ENCODE measurements around the gene FIBP. TPM values are rescaled to one million over a fixed set of nuclear protein-coding genes. Genes with fewer than 3 reads are reported as not detected.

FIBP gene
- total and polyA plus RNA-seq, 12 donors: 44.0 to 88.4 (median 49.9) TPM

DNA sequence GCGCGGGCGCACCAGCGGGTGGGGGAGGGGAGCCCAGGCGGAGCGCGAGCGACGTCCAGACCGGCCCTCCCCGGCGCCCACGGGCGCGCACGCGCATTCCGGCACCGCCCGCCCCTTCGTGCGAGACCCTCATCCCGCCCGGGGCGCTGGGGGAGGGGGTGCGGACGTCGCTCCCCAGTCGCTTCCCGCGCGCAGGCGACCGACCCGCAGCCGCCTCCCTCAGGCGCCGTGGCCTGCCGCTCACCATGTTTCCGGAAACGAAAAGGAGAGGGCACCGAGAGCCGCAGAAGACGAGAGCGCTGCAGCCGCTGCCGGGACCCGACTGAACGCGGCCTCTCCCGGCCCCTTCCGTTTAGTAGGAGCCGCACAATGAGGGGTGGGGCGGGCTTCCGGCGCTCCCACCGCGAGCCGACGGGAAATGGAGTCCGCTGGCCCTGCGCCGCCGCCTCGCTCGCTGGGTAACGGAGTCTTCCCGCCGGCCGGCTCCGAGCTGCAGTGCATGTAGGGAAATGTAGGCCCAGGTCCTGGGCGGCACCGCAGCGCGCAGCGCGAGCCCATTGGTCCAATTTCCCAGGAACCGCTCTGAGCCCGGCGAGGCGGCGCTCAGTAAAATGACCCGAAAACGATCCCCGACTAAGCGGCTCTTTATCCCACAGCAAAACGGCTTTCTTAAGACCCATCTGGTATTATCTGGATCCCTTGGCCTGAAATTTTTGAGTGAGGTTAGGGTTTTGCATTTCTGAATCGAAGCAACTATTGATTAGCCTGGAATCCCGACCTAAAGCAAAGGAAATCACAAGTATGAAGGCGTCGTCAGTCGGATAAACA lies 30.2 kb downstream of the FIBP start, which contains the start of gene CFL1:
Gene CFL1, minus strand, starts transcription at position 328 of the 828 bp plus-strand sequence. Its CDS starts 81 bp downstream, at position 247.
- DNase-seq (peak; percentile 99), ATAC-seq (peak; percentile 75 to 83 (median 80))
- Histone ChIP-seq H3K4me1 (peaks cover 12 to 65% (median 51%) of the 10 kb centered on the region in 9 donors), H3K4me3 (peak within 1 kb of the TSS; percentile 74 to 100 (median 99)), H3K9me3 (no peaks in the 10 kb centered on the region), H3K27me3 (no peaks in the 10 kb centered on the region), H3K36me3 (peaks cover 9 to 53% (median 37%) of the 10 kb centered on the region in 9 donors), H3K27ac (peak within 1 kb of the TSS; percentile 90 to 100 (median 98))
- intact Hi-C loops (cut with DNase I): loop anchor here in 3 of 10 donors (1.0 to 2.0 kb wide), 2 partner anchors 31 kb away; partner anchors contain the start of gene FIBP (in 2 of the 3)
- TF ChIP-seq, protein P1, sequence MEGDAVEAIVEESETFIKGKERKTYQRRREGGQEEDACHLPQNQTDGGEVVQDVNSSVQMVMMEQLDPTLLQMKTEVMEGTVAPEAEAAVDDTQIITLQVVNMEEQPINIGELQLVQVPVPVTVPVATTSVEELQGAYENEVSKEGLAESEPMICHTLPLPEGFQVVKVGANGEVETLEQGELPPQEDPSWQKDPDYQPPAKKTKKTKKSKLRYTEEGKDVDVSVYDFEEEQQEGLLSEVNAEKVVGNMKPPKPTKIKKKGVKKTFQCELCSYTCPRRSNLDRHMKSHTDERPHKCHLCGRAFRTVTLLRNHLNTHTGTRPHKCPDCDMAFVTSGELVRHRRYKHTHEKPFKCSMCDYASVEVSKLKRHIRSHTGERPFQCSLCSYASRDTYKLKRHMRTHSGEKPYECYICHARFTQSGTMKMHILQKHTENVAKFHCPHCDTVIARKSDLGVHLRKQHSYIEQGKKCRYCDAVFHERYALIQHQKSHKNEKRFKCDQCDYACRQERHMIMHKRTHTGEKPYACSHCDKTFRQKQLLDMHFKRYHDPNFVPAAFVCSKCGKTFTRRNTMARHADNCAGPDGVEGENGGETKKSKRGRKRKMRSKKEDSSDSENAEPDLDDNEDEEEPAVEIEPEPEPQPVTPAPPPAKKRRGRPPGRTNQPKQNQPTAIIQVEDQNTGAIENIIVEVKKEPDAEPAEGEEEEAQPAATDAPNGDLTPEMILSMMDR (IDR thresholded peaks at IDR 0.05): peak in 1 of 9 donors; percentile 5
- WGBS, 2 donors: 0% methylated on average over 82 to 92 of the region's 92 CpGs

DNA sequence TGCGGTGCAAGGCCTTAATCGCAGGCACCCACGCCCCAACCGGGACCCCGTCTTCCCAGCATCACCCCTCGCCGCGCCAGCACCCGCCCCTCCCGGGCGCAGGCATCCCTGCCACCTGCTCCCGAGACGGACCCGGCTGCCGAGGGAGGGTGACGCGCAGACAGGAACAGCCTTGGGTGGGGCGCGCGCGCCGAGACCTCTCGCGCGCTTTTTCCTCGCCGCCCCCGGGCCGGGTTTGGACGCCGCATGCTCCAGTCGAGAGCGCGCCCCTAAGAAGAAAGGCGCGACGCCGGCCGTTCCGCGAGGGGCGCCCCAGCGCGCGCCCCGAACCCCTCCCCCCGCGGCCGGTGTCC lies 30.8 kb downstream of the FIBP start:
- Histone ChIP-seq H3K9me3 (no peaks in the 10 kb centered on the region), H3K4me1 (peaks cover 12 to 60% (median 48%) of the 10 kb centered on the region in 9 donors), H3K36me3 (peaks cover 9 to 53% (median 37%) of the 10 kb centered on the region in 9 donors), H3K4me3 (peak overlapping the region; percentile 74 to 100 (median 99)), H3K27ac (peak overlapping the region; percentile 90 to 100 (median 98)), H3K27me3 (no peaks in the 10 kb centered on the region)
- ATAC-seq (no peak), DNase-seq (peak; percentile 45 to 63)
- TF ChIP-seq, protein P1 (IDR thresholded peaks at IDR 0.05): no peak
- WGBS, 2 donors: 0 to 1% methylated on average over 47 to 48 of the region's 49 CpGs
- intact Hi-C loops (cut with DNase I): no loop called here

- H3K9me3 ChIP-seq: peaks cover 0 to 1% (median 0%) of the 10 kb centered on the region in 11 donors
- H3K4me3 ChIP-seq: peak overlapping the region; percentile 74 to 100 (median 99)
- DNase-seq (peak; percentile 82 to 87), ATAC-seq (peak; percentile 24 to 46 (median 32))
- H3K27me3 ChIP-seq: no peaks in the 10 kb centered on the region
- peaks cover 12 to 55% (median 43%) of the 10 kb centered on the region in 9 donors for H3K4me1 ChIP-seq
- intact Hi-C loops (cut with DNase I): no loop called here
- TF ChIP-seq, protein P1 (IDR thresholded peaks at IDR 0.05): no peak
- H3K36me3 ChIP-seq: peaks cover 9 to 53% (median 31%) of the 10 kb centered on the region in 9 donors
- 1% methylated on average over 57 of the region's 57 CpGs for WGBS, 2 donors
- H3K27ac ChIP-seq: peak overlapping the region; percentile 90 to 100 (median 98)
These were observed 31.4 kb downstream of the FIBP start for GRCh38 chr11:65856689-65857499.

DNA sequence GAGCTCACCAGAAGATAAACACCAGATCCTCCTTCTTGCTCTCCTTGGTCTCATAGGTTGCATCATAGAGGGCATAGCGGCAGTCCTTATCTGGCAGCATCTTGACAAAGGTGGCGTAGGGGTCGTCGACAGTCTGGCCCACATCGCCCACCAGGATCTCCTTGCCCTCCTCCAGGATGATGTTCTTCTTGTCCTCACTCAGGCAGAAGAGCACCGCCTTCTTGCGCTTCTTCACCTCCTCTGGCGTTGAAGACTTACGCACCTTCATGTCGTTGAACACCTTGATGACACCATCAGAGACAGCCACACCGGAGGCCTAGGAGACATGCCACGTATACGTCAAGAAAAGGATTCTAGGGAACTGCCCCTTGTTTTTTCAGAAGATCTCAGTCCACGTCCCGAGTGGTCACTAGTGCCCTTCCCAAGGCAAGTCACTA lies 32.3 kb downstream of the FIBP start:
- WGBS, 2 donors: 83 to 84% methylated on average over 15 of the region's 15 CpGs
- peaks cover 9 to 56% (median 34%) of the 10 kb centered on the region in 9 donors for H3K36me3 ChIP-seq
- H3K4me3 ChIP-seq: peak overlapping the region in 9 of 10 donors; percentile 74 to 100 (median 99)
- ATAC-seq: no peak
- H3K27me3 ChIP-seq: no peaks in the 10 kb centered on the region
- peaks cover 12 to 45% (median 33%) of the 10 kb centered on the region in 9 donors for H3K4me1 ChIP-seq
- DNase-seq: no peak
- peaks cover 0 to 10% (median 3%) of the 10 kb centered on the region in 11 donors for H3K9me3 ChIP-seq
- intact Hi-C loops (cut with DNase I): no loop called here
- H3K27ac ChIP-seq: peak overlapping the region in 4 of 10 donors; percentile 97 to 99 (median 98)
- TF ChIP-seq, protein P1 (IDR thresholded peaks at IDR 0.05): no peak
